HEK293T (cell line): ENCODE measurements around the gene UVRAG.

Source experiments
- BHLHE40 ChIP-seq: fragments of 450-650 bp; IDR thresholded peaks from 2 replicates; pipeline ENCODE4 v1.6.1; 2016; ENCODE audit warnings: mild to moderate bottlenecking, moderate library complexity, borderline replicate concordance
- FOXA1 ChIP-seq: fragments of 450-650 bp; IDR thresholded peaks from 2 replicates; pipeline ENCODE4 v1.6.1; 2016; ENCODE audit warnings: mild to moderate bottlenecking
- FOXK2 ChIP-seq: fragments of 450-650 bp; IDR thresholded peaks from 2 replicates; pipeline ENCODE4 v1.6.1; 2016; ENCODE audit warnings: mild to moderate bottlenecking
- FOXM1 ChIP-seq: fragments of 450-650 bp; IDR thresholded peaks from 2 replicates; pipeline ENCODE4 v1.6.1; 2017; ENCODE audit warnings: mild to moderate bottlenecking, borderline replicate concordance
- PKNOX1 ChIP-seq: fragments of 450-650 bp; IDR thresholded peaks from 2 replicates; pipeline ENCODE4 v1.6.1; 2016
- SUZ12 ChIP-seq: fragments of 450-650 bp; IDR thresholded peaks from 2 replicates; pipeline ENCODE4 v1.6.1; 2016; ENCODE audit warnings: mild to moderate bottlenecking

GRCh38 chr11:75814677-75815344, at the start of gene UVRAG:
- TF ChIP-seq FOXM1 (no peak), SUZ12 (no peak), FOXA1 (no peak), FOXK2 (no peak), PKNOX1 (peak; percentile 99), BHLHE40 (no peak)
